HG03064 (cell line): ENCODE results near the gene MDGA2.
"Not testable (repeated sequence)": the region's sequence is repeated elsewhere in the genome, so short reads cannot be mapped to it uniquely, and the experiment has no call there.

Source experiments
- ATAC-seq: cut with Tn5 transposase; IDR thresholded peaks from one replicate; pipeline ENCODE4 v1.9.1; 2021; ENCODE audit warnings: low read depth; ENCODE audit not compliant: unreplicated experiment

The MDGA2 gene

GRCh38 chr14:47366006-47366405 is 309.4 kb downstream of the MDGA2 start:
- ATAC-seq, result no peak

DNA sequence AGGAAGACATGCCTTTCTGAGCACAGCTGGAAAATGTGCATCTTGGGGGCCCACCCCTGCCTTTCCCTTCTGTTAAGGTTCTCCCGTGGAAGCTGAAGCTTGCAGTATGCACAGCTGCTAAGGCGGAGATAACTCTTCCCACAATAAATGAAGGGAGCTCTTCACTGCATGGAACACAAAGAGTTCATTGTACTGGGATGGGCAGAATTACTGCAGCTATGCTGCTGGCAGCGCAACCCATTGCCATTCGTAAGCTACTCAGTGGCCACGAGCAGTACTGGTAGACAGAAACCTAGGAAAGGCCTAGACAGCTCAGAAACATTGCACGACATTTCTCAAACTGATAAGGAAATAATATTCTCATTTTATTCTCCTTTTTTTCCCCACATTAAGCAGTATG is 310.2 kb downstream of the MDGA2 start:
- no peak for ATAC-seq

GRCh38 chr14:47353186-47353585 is 322.2 kb downstream of the MDGA2 start:
- no peak for ATAC-seq

DNA sequence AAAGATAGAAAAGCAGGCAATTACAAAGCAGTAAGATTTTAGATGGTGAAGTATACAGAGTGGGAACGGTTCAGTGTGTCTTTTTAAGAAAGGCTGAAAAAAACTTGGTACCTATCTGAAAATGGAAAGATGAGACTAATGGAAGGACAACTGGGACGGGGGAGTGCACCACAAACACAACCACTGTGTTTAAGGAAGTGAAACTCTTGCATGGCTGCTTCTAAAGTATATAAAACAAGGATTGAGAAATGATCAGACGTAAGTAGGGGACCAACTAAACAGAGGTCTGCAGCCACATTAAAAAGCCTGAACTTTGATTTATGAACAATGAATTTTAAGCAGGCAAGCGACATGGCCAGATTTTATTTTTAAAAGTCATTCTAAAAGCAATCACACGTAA is 328.6 kb downstream of the MDGA2 start:
- ATAC-seq, result no peak

- ATAC-seq, result no peak
These were observed 330.4 kb downstream of the MDGA2 start for GRCh38 chr14:47345016-47345415.

DNA sequence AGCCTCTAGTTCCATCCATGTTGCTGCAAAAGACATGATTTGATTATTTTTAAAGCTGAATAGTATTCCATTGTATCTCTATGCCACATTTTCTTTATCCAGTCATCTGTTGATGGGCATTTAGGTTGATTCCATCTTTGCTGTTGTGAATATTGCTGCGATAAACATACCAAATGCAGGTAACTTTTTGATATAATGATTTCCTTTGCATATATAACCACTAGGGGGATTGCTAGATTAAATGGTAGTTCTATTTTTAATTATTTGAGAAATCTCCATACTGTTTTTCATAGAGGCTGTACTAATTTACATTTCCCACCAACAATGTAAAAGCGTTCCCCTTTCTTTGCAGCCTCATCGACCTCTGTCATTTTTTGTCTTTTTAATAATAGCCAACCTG is 342.5 kb downstream of the MDGA2 start:
- ATAC-seq, result no peak

DNA sequence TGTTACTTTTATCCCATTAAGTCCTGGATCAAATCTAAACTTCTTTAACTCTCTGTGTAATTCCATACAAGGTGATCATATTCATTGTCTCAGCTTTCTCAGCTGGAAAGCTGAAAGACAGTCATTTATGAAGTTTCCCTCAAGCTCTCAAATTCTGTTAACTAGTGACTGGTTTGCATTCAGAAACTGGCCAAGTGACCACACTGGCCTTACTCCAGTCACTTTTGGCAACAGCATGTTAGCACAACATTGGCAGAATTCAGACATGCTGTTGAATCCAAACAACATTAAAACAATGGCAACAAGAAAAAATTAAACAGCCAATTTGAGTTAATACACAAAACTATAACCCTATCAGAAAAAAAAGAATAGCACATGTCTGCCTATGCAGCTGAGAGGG is 343.3 kb downstream of the MDGA2 start:
- ATAC-seq, result no peak

GRCh38 chr14:47328376-47328775 is 347.0 kb downstream of the MDGA2 start:
- no peak for ATAC-seq

- no peak for ATAC-seq
These were observed 348.1 kb downstream of the MDGA2 start for GRCh38 chr14:47327336-47327735.

GRCh38 chr14:47322751-47323150 is 352.7 kb downstream of the MDGA2 start:
- no peak for ATAC-seq

DNA sequence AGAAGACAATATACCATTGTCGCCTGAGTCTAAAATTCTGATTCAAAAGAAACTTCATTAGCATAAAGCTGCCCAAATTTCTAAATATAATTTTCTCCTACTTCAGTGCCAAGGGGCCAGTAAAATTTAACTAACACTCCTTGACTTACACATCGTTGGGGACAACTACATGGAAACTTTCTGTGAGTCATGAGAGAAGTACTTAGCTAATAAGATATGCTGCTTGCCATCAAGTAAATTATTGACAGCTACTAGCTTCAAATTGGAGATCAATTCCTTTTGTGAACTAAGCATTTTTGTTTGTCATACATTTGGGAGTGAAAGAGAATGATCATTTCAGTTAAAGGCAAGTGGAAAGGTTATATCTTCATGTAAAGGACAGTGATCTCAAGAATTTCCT is 373.3 kb downstream of the MDGA2 start:
- ATAC-seq, result no peak

DNA sequence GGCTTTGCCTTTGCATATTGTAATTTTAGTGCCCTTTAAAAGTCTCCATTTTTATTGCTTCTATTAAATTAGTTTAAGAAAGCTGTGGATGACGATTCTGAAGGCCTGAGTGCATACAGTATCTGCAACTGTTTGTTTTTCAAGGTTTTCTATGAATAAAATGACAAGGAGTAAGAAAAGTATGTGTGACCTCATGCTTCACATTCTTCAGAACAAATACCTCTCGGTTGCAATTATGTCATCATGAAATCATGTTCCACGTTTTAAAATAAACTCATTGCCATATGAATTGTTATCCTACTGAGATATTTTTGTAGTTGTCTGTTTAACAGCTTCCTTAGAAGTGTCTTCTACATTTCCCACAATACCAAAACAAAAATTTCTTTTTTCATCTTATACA is 374.6 kb downstream of the MDGA2 start:
- ATAC-seq, result no peak

GRCh38 chr14:47297374-47297773 is 378.0 kb downstream of the MDGA2 start:
- no peak for ATAC-seq

DNA sequence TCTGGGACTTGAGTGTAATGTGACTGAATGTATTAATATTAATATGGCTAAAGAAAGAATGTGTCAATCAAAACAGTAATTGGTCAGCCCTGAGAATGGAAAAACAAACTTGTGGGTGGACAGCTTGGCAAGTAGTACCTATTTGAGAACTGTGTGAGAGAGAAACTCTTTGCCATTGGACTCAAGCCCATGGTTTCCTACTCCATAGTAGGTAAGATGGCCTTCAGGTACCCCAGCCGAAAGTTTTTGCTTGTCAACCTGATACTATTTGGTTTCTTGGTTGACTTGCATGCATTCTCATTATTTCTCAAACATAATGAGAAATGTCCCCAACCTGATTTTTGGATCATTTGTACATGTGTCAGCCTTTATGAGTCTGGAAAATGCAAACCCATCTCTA is 391.1 kb downstream of the MDGA2 start:
- no peak for ATAC-seq

GRCh38 chr14:47281761-47282160 is 393.6 kb downstream of the MDGA2 start:
- ATAC-seq, result not testable (repeated sequence)

DNA sequence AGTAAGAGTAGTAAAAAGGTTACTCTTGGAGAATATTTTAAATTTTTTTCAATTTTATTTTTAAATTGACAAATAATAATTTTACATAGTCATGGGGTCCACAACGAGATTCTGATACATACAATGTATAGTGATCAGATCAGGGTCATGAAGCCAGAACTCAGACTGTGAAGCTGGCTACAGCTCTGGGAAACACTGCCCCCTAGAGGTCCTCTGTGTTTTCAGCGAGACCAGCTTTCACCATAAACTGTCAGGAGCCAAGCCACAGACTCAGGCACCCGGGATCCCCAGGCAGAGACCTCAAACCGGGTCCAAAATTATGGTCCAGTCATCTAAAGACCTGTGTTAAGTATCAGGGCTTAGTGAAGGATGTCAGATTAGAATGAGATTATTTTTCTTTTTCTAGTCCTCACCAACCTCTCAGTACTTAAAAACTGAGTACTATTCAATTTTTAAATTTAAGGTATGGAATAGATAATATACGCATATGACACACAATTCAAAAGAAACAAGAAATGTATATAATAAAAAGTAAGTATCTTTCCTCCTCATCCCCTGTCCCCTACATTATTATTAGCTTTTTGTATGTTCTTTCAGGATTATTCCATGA is 397.1 kb downstream of the MDGA2 start:
- ATAC-seq, result no peak

- ATAC-seq, result no peak
These were observed 397.7 kb downstream of the MDGA2 start for GRCh38 chr14:47277703-47278102.

GRCh38 chr14:47276931-47277330 is 398.5 kb downstream of the MDGA2 start:
- ATAC-seq, result no peak

GRCh38 chr14:47273939-47274338 is 401.5 kb downstream of the MDGA2 start:
- no peak for ATAC-seq

DNA sequence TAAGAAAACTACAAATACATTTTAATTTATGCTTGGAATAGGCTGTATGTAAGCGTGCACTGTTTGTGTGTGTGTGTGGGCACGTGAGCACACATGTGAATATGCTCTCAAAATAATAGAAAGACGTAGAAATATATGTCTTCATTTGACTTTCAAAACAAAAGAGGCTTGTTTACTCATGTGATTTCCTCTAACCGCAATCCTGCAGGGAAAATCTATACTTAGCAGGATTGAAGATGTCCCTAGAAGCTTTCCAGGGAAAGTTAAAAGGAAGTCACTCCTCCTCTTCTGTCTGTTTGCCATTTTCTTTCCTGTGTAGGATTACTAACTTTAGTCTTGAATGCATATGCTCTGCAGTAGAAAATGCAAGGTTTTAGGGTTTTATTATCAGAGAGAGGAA is 404.7 kb downstream of the MDGA2 start:
- ATAC-seq, result no peak

DNA sequence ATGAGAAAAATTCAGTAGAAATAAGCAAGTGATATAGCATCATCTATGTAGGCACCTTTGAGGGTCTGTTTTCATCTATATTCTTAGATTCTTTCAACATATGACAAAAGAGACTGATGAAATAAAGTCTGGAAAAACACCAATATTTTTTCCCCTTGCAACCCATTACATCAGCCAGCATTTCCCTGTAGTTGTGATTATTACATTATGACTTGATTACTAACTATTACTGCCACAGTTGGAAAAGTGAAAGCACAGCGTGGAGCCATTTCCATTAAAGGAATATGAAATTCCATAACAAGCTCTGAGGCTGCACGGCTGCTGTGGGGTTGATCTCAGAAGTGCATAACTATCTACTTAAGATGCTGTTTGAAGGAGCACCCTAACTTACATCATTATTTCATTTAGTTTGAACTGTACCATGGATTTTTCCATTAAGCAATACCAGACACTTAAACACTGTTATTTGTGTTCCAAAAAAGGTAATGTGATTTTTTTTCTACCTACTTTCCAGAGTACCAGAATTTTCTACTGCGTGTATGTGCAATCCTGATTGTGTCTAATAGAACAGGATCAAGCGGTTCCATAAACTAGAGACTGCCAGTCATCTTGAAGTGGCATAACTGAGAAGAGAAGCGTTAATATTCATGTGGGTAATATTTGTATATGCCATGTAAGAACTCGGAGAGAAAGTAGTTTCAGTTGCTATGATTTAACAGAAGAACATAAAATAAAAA is 405.5 kb downstream of the MDGA2 start:
- no peak for ATAC-seq

DNA sequence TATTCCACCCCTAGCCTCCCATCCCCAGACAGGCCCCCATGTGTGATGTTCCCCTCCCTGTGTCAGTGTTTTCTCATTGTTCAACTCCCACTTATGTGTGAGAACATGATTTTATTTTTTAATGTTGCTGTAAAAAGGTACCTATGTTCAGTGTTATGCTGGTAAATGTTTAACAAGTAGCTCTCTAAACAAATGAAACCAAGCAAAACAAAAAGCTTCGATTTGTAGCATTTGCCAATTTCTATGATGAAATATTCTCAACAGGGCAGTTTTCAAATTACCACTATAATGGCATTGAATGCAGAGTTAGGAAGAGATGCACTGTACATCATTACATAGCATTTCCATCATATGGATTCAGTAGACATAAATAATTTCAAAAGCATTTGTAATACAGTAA is 410.6 kb downstream of the MDGA2 start:
- ATAC-seq, result no peak
